IPS DF 6.9 (cell line): Measurements from ENCODE around the gene PARP11.

ENCODE experiments used
- DNase-seq: peaks from one replicate; pipeline ENCODE4 v3.0.0-alpha.2; 2013; ENCODE audit warnings: low read depth, low spot score
- H3K27ac ChIP-seq: one replicate; pipeline ENCODE4 v1.5.1; 2013; ENCODE audit warnings: low read length, control low read depth
- H3K27me3 ChIP-seq: 2 replicates; pipeline ENCODE4 v1.6.1; 2013; ENCODE audit warnings: mild to moderate bottlenecking, low read length; ENCODE audit not compliant: control insufficient read depth, insufficient read depth
- H3K36me3 ChIP-seq: 2 replicates; pipeline ENCODE4 v1.6.1; 2013; ENCODE audit warnings: low read length; ENCODE audit not compliant: control insufficient read depth, insufficient read depth
- H3K4me1 ChIP-seq: 2 replicates; pipeline ENCODE4 v1.6.1; 2013; ENCODE audit warnings: low read length; ENCODE audit not compliant: control insufficient read depth, insufficient read depth
- H3K4me3 ChIP-seq: 2 replicates; pipeline ENCODE4 v1.5.1; 2013; ENCODE audit warnings: mild to moderate bottlenecking, low read length
- H3K9me3 ChIP-seq: 2 replicates; pipeline ENCODE4 v1.6.1; 2013; ENCODE audit warnings: low read length, inconsistent platforms; ENCODE audit not compliant: control insufficient read depth, insufficient read depth
- WGBS: extraction: QIAGEN DNeasy Blood & Tissue Kit; methylation state at CpG from one replicate; pipeline ENCODE4 v1.1.7; 2013; ENCODE audit warnings: mixed read lengths, missing lambda C conversion rate; ENCODE audit not compliant: insufficient read length, insufficient coverage; 5-methylcytosine and 5-hydroxymethylcytosine counted together

PARP11 gene

DNA sequence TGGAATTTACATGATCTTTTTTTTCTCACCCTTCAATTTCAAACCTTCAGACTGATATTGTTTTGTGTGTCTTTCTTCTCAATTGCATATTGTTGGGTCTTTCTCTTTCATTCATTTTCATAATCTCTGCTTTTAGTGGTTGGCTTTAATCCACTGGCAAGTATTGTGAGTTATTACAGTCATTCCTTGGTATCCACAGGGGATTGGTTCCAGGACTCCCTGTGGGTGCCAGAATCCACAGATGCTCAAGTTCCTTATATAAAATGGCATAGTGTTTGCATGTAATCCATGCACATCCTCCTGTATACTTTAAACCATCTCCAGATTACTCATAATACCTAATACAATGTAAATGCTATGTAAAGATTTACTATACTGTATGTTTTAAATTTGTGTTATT, 29.7 kb upstream of the PARP11 start:
- no peaks in the 10 kb centered on the region for H3K4me1 ChIP-seq
- no peak overlapping the region for H3K27ac ChIP-seq
- DNase-seq = no peak
- no peaks in the 10 kb centered on the region for H3K36me3 ChIP-seq
- H3K4me3 ChIP-seq = no peak overlapping the region
- H3K27me3 ChIP-seq = no peaks in the 10 kb centered on the region
- no peaks in the 10 kb centered on the region for H3K9me3 ChIP-seq

DNA sequence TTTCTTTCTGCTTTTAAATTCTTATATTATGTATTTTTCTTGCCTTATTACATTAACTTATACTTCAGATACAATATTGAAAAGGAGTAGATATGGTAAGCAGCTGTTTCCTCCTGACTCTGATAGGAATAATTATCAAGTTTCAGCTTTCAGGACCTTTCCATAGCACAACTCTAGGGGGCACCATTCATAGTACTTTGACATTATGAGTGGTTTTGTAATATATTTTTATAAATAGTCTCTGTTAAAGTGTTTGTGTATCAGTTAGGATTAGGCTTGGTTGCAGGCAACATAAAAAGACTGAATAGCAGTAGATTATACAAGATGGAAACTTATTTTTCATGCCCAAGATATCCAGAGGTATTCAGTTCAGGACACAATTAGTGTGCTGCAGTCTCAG, 27.9 kb upstream of the PARP11 start:
- Histone ChIP-seq H3K36me3 (no peaks in the 10 kb centered on the region), H3K27ac (no peak overlapping the region), H3K27me3 (no peaks in the 10 kb centered on the region), H3K4me1 (no peaks in the 10 kb centered on the region), H3K4me3 (no peak overlapping the region), H3K9me3 (no peaks in the 10 kb centered on the region)
- DNase-seq = no peak

DNA sequence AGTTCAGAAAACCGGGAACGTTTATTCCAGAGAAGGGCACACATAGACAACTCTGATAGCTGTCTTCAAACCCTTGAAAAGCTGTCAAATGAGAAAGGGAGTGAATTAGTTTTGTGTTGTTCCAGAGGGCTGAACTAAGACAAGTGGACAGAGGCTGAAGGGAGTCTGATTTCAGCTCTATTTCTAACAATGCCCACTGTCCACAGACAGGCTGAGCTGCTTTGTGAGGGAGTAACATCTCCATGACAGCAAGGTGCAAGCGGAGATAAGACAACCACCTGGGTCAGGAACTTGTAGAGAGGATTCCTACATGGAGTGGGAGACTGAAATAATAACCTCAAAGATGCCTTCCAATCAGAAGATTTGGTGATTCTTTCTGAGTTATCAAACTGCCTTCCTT, 25.6 kb upstream of the PARP11 start:
- no peak for DNase-seq
- no peaks in the 10 kb centered on the region for H3K9me3 ChIP-seq
- H3K27ac ChIP-seq = no peak overlapping the region
- H3K4me3 ChIP-seq = no peak overlapping the region
- no peaks in the 10 kb centered on the region for H3K4me1 ChIP-seq
- no peaks in the 10 kb centered on the region for H3K27me3 ChIP-seq
- WGBS = no CpG with 5 or more reads among the region's 3 CpGs
- no peaks in the 10 kb centered on the region for H3K36me3 ChIP-seq

DNA sequence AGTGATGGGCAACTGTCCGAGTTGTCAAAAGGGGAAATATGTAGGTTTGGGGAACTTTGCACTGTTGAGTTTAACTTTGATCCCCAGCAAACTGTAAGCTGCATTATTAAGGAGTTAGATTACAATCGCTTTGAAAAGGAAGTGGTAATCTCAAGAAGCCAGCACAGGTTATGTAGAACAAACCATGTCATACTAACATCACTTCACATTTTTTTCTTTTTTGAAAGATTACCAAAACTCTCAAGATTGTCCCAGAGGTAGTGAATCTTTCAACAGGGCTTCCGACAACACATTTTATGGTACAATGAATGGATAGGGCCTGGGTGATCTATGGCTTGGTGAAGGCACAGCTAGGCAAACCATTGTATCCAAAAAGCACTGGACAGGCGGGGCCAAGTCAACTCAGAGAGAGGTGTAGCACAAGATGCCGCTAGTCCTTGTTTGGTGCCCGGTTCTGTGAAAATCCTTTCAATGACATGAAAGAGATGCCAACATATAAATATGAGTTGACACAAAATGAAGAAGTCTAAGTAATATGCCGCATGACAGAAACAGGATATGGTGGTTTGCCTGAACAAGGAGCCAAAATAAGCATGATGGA, 24.3 kb upstream of the PARP11 start:
- no peak overlapping the region for H3K27ac ChIP-seq
- DNase-seq = no peak
- H3K27me3 ChIP-seq = no peaks in the 10 kb centered on the region
- no peaks in the 10 kb centered on the region for H3K4me1 ChIP-seq
- no peaks in the 10 kb centered on the region for H3K36me3 ChIP-seq
- no peaks in the 10 kb centered on the region for H3K9me3 ChIP-seq
- WGBS = no CpG with 5 or more reads among the region's 7 CpGs
- H3K4me3 ChIP-seq = no peak overlapping the region

DNA sequence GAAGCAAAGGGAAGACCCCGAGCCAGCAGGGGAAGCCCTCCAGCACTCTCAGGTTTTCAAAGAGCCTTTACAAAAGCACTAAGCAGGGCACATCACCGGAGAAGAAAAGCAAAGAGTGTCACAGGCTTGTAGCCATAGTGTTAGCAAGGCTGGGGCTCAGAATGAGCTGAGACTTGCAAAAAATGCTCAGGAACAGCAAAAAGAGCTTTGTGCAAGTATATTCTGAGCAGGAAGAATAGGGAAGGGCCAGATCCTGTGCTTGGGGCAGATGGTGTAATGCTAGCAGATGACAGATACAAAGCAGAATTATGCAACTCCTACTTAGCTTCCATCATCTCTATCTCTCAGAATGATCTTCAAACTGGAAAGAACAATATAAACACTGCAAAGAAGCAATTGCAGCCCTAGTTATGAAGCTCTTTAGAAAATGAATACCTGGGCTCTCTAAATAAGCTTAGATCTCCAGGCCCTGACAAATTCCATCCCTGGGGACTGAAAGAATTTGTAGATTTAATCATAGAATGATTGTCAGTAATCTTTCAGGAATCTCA, 23.7 kb upstream of the PARP11 start:
- Histone ChIP-seq H3K36me3 (no peaks in the 10 kb centered on the region), H3K4me3 (no peak overlapping the region), H3K27me3 (no peaks in the 10 kb centered on the region), H3K4me1 (no peaks in the 10 kb centered on the region), H3K27ac (no peak overlapping the region), H3K9me3 (no peaks in the 10 kb centered on the region)
- no CpG with 5 or more reads among the region's 2 CpGs for WGBS
- no peak for DNase-seq

DNA sequence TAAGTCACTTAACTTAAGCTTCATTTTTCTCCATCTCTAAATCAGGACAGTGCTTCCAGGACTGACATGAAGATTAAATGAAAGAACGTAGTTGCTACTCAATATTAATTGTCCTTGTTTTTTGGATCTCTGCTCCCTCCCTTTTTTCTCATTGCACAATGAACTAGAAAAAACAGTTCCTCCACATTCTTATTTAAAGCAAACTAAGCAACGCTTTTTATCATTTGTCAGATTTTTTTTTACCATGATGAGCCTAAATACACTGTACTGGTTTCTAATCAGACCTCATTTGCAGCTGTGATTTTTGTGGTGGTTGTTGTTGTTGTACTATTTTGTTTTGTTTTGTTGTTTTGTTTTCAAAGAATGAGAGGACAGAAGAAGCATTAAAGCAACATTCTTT, 23.2 kb upstream of the PARP11 start:
- no CpG with 5 or more reads among the region's 2 CpGs for WGBS
- H3K36me3 ChIP-seq = no peaks in the 10 kb centered on the region
- H3K27me3 ChIP-seq = no peaks in the 10 kb centered on the region
- H3K4me1 ChIP-seq = no peaks in the 10 kb centered on the region
- no peak for DNase-seq
- no peaks in the 10 kb centered on the region for H3K9me3 ChIP-seq
- H3K4me3 ChIP-seq = no peak overlapping the region
- no peak overlapping the region for H3K27ac ChIP-seq

DNA sequence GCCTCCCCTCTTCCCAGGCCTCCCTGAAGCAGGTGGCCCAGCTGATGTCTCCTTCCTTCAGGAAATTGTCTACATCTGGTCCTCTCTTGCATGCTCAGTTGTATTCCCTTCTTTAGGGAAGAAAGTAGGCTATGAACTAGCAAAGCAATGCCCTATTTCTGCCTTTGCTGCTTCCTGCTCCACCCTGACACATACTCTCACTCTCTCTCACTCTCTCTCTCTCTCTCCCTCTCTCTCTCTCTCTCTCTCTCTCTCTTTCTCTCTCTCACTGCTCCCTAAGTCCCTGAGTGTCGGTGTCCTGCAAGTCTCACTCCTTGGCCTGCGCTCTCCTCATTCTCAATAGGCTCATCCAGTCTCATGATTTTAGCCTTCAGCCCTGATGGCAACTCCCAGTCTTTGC, 19.4 kb upstream of the PARP11 start:
- Histone ChIP-seq H3K27me3 (no peaks in the 10 kb centered on the region), H3K36me3 (no peaks in the 10 kb centered on the region), H3K9me3 (no peaks in the 10 kb centered on the region), H3K4me1 (no peaks in the 10 kb centered on the region), H3K4me3 (no peak overlapping the region), H3K27ac (no peak overlapping the region)
- DNase-seq = no peak
- no CpG with 5 or more reads among the region's 2 CpGs for WGBS

DNA sequence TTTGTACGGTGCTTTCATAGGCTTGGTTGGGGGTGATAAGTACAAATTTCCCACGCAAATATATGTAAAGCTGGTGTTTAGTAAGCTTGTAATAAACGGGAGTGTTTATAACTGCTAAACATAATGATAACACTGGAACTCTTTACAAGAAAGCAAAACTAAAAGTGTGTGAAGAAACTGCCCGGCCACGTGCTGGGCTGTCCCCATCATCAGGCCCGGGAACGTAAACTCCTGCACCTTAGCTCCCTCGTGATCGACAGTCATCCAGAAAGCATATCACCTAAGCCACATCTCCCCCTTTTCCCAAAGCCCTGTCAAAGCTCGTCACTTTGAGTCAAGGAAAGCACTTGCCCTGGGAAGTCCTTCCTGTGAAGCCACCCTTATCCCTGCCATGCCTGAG, 18.0 kb upstream of the PARP11 start:
- WGBS = no CpG with 5 or more reads among the region's 10 CpGs
- H3K27me3 ChIP-seq = no peaks in the 10 kb centered on the region
- no peak overlapping the region for H3K27ac ChIP-seq
- no peak overlapping the region for H3K4me3 ChIP-seq
- no peaks in the 10 kb centered on the region for H3K4me1 ChIP-seq
- H3K36me3 ChIP-seq = no peaks in the 10 kb centered on the region
- DNase-seq = no peak
- H3K9me3 ChIP-seq = no peaks in the 10 kb centered on the region

DNA sequence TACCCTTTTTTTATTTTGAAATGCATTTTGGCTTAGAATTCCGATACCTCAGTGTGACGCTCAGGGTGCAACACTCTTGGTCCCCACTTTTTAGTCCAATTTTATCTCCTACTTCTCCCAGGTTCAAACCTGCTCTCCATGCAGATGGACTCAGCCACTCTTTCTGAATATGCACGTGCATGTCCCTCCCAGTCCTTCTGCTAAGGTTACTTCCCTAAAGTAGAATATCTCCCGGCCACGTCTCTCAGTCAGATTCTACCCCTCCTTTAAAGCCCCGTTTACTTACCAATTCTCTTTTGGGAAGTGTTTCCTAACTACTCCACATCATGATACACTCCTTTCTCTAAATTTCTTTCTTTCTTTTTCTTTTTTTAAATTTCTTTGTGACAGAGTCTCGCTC, 15.5 kb upstream of the PARP11 start:
- H3K9me3 ChIP-seq = no peaks in the 10 kb centered on the region
- no peaks in the 10 kb centered on the region for H3K4me1 ChIP-seq
- DNase-seq = no peak
- H3K36me3 ChIP-seq = no peaks in the 10 kb centered on the region
- no CpG with 5 or more reads among the region's 7 CpGs for WGBS
- H3K4me3 ChIP-seq = no peak overlapping the region
- H3K27ac ChIP-seq = no peak overlapping the region
- no peaks in the 10 kb centered on the region for H3K27me3 ChIP-seq

DNA sequence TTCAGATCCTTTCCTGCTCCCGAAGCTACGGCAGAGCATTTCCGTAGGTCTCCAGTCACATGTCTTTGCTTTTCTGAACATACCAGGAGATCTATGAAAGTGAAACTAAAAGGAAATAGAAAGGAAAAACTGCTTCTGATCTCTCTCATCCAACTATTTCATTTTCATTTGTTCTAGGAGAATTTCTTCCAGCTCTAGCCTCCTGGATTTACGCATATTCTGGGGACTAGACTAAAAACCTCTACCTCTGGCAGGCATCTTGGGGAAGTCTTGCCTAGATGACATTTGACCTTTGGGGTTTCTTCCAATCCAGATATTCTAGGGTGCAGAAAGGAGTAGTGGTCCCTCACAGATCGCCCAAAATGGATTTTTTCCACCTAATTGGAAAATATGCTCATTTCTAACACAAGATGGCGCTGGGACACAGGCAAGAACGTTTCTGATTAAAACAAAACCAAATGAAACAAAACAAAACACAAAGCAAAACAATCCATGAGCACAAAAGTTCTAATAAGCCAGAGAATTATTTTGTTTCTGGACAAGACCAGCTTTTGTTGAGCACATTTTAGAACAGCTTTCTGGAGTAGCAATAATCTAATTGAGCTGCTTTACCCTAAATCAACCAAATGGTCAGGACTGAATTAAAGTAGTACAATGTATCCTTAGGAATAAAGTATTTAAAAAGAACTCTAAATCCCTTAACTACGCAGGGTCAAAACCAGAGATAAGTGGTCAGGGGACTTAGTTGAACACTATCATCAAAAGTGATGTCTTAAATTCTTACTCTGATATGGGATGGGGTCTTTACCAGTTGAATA, 12.3 kb upstream of the PARP11 start:
- H3K36me3 ChIP-seq = no peaks in the 10 kb centered on the region
- no peaks in the 10 kb centered on the region for H3K9me3 ChIP-seq
- WGBS = no CpG with 5 or more reads among the region's 8 CpGs
- no peak overlapping the region for H3K4me3 ChIP-seq
- DNase-seq = peak; percentile 20
- H3K4me1 ChIP-seq = no peaks in the 10 kb centered on the region
- no peaks in the 10 kb centered on the region for H3K27me3 ChIP-seq
- no peak overlapping the region for H3K27ac ChIP-seq

DNA sequence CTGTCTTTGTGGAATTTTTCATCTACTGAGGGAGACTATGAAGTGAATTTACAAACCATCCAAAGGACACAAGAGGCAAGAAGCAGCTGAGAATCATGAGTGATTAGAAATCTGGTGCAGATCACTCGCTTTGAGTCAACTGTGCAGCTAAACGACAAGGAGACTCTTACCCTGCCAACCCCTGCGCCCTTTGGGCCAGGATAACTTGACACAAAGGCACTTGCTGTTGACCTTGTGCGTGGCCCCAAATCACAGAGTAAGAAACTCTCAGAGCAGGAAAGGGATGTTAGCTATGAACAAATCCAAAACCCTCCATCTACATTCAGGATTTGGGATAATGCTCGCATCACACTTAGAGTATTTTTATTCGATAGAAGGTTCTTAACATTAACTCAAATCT, 11.5 kb upstream of the PARP11 start:
- Histone ChIP-seq H3K4me1 (no peaks in the 10 kb centered on the region), H3K4me3 (no peak overlapping the region), H3K27ac (no peak overlapping the region), H3K27me3 (no peaks in the 10 kb centered on the region), H3K9me3 (no peaks in the 10 kb centered on the region), H3K36me3 (no peaks in the 10 kb centered on the region)
- no peak for DNase-seq
- WGBS = no CpG with 5 or more reads among the region's 6 CpGs
